Activated CD8-positive, alpha-beta memory T cell treated with anti-CD3 and anti-CD28 coated beads for 48 hours (primary cell): Measurements from ENCODE around the gene WDR70.
"Not testable (repeated sequence)": the region's sequence is repeated elsewhere in the genome, so short reads cannot be mapped to it uniquely, and the experiment has no call there.

Source experiments
- DNase-seq, 3 experiments: peaks; one replicate each; pipeline ENCODE4 v3.0.0-alpha.2; 2020; ENCODE audit warnings: low read depth in 2 of 3, low spot score in 2 of 3

The WDR70 gene

DNA sequence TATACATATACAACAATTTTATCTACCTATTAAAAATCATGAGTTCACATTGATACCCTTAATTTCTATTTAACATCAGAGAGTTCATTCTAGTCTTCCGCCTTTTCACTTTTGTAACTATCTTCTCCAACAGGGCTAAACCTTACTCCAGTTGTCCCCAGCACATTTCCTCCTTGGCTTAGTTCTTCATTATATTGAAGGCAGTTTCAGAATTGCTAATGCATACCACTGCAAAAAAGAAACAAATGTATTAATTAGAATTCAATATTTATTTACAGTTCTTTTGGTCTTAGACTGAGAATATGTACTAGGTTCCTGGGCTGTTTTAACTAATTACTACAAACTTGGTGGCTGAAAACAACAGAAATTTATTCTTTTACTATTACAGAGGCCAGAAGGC lies 132.5 kb downstream of the WDR70 start:
- DNase-seq, result no peak

DNA sequence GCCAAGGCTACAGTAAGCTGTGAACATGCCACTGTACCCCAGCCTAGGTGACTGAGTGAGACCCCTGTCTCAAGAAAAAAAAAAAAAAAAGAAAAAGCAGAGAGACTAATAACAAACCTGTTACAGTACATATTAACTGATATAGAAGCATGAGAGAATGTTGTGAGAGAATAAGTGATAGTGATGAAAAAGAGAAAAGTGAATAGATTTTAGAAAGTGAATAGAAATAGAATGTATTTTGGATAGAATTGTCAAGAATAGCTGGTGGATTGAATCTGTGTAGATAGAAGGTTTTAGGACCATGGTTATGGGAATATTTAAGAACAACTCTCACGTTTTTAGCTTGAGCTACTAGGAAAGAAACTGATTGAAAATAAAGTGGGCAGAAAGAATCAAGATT lies 135.8 kb downstream of the WDR70 start:
- no peak for DNase-seq

DNA sequence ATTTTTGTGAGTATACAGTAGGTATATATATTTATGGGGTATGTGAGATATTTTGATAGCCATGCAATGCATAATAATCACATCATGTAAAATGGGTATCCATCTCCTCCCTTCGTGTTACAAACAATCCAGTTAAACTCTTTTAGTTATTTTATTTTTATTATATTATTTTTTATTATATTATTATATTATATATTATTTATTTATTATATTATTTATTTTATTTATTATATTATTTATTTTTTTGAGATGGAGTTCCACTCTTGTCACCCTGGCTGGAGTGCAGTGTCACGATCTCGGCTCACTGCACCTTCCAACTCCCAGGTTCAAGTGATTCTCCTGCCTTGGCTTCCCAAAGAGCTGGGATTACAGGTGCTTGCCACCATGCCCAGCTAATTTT lies 138.6 kb downstream of the WDR70 start:
- DNase-seq, result no peak

DNA sequence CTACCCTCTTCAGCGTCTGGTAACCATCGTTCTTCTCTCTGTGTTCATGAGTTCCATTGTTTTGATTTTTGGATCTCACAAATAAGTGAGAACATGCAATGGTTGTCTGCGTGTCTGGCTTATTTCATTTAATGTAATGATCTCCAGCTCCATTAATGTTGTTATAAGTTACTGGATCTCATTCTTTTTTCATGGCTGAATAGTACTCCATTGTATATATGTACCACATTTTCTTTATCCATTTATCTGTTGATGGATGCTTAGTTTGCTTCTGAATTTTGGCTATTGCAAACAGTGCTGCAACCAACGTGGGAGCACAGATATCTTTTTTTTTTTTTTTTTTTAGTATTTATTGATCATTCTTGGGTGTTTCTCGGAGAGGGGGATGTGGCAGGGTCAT lies 139.2 kb downstream of the WDR70 start:
- not testable (repeated sequence) for DNase-seq

DNA sequence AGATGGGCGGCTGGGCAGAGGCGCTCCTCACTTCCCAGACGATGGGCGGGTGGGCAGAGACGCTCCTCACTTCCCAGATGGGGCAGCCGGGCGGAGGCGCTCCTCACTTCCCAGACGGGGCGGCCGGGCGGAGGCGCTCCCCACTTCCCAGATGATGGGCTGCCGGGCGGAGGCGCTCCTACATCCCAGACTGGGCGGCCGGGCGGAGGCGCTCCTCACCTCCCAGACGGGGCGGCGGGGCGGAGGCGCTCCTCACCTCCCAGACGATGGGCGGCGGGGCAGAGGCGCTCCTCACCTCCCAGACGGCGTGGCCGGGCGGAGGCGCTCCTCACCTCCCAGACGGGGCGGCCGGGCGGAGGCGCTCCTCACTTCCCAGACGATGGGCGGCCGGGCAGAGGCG lies 140.2 kb downstream of the WDR70 start:
- DNase-seq, result no peak

DNA sequence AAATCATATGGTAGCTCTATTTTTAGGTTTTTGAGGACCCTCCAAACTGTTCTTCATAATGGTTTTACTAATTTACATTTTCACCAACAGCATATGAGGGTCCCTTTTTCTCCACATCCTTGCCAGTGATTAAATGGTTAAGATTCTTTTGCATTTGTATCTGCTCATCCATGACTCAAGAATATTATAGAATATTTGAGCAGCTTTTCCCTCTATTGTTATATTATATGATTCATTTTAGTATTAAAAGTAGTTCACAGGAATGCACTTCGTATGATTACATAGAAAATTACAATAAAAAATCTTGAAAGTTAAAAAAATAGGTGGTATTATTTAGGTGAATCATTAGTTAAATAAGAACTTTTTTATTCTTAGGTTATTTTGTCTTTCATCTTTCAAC lies 140.7 kb downstream of the WDR70 start:
- DNase-seq, result no peak

DNA sequence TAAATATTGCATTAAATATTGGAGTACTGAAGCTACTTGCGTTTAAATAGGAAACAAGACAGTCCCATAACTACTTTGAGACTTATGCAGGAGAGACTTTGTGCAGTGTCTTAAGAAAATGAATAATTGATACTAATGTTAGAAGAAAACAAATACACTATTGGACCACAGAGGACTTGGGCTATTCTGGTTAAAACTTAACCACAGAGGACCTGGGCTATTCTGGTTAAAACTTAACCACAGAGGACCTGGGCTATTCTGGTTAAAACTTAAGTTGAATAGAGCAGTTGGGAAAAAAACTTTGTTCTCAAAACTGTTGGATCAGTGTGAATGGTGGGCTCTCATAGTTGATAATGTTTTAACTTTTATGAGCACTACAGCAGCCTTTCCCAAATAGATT lies 141.7 kb downstream of the WDR70 start:
- DNase-seq, result no peak

DNA sequence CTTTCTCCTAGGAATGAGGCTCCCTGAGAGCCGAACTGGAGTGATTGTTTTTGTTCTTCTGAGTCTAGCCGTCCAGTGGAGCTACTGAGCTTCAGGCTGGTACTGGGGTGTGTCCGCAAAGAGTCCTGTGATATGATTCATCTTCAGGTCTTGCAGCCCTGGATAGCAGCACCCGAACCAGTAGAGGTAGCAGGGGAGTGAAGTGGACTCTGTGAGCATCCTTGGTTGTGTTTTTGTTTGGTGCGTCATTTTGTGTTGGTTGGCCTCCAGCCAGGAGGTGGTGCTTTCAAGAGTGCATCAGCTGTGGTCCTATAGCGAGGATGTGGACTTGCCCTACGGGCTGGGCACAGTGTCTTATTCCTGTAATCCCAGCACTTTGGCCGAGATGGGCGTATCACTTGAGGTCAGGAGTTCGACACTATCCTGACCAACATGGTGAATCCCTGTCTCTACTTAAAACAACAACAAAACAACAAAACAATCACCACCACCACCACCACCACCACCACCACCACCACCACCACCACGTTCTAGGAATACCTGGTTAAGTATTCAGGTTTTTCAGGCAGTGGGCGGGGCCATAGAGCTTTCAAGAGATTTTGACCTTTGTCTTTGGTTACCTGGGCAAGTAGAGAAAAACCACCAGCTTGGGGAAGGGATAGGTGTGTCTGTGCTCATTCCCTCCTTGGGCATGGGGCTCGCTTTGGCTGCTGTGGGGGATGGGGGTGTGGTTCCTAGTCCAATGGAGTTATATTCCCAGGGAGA lies 154.0 kb downstream of the WDR70 start:
- DNase-seq, result no peak

DNA sequence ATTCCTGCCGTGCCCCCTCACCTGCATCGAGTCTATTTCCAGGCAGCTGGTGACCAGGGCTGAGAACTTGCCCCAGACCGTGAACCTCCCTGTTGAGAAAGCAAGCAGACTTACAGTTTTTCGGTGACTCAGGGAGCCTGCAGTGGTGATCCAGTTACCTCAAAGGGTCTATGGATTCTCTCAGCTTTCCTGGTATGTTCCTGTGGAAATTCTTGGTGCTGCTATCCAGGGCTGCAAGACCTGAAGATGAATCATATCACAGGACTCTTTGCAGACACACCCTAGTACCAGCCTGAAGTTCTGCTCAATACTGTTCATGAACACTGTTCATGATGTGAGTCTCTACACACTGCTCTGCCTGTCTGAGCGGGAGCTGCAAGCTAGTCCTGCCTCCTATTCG lies 154.7 kb downstream of the WDR70 start:
- DNase-seq, result no peak

DNA sequence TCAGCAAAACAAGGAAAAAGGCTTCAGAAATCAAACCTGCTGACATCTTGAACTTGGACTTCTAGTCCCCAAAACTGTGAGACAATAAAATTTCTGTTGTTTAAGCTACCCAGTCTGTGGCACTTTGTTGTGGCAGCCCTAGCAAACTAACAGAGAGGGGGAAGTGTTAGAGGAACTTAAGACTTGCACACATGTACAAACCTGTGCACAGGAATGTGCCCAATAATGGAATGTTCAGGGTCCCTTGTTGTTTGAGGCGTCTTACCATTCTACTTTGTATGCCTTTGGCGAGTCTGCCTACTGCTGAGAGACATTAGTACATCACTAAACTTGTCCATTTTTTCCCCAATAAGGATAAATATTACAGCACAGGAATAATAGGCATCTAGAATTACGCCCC lies 160.3 kb downstream of the WDR70 start:
- no peak for DNase-seq

DNA sequence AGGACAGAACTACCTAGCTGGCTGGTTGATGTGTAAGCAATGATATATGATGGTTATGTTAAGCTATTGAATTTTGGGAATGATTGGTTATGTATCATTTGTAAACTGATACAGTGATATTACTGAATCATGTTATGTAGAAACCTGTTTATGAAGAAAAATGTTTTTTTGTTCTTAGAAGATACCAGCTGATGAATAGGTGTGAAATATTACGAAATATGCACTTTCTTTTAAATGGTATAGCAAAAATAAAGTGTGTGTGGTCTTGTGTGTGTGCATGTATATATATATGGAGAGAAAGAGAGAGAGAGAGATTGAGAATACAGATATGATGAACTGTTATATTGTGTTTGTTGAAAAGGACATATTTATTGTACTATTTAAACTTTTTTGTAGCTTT lies 164.1 kb downstream of the WDR70 start:
- DNase-seq, result no peak

DNA sequence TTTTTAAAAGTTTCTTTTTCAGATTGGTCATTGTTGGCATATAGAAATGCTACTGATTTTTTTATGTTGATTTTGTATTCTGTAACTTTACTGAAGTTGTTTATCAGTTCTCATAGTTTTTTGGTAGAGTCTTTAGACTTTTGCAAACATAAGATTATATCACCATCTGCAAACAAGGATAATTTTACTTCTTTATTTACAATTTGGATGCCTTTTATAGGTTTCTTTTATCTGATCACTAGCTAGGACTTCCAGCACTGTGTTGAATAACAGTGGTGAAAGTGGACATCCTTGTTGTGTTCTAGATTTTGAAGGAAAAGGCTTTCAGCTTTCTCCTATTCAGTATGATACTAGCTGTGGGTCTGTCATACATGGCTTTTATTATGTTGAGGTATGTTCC lies 170.3 kb downstream of the WDR70 start:
- DNase-seq, result no peak

DNA sequence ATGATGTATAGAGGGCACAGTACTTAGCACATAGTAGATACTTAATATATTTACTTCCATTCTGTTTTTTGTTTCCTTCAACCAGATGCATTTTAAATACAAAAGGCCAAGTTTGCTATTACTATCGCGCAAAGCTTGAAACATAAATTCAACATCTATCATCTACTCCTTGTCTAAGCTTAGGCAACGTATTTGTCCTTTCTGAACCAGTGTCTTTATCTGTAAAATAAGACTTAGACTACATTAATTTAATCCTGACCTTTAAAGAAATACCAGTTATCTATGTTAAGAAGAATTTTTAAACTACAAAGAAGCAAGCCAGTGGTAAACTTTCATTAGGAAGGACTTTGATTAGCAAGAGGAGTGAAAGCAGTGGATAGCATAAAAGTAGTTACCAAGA lies 173.0 kb downstream of the WDR70 start:
- DNase-seq, result no peak

DNA sequence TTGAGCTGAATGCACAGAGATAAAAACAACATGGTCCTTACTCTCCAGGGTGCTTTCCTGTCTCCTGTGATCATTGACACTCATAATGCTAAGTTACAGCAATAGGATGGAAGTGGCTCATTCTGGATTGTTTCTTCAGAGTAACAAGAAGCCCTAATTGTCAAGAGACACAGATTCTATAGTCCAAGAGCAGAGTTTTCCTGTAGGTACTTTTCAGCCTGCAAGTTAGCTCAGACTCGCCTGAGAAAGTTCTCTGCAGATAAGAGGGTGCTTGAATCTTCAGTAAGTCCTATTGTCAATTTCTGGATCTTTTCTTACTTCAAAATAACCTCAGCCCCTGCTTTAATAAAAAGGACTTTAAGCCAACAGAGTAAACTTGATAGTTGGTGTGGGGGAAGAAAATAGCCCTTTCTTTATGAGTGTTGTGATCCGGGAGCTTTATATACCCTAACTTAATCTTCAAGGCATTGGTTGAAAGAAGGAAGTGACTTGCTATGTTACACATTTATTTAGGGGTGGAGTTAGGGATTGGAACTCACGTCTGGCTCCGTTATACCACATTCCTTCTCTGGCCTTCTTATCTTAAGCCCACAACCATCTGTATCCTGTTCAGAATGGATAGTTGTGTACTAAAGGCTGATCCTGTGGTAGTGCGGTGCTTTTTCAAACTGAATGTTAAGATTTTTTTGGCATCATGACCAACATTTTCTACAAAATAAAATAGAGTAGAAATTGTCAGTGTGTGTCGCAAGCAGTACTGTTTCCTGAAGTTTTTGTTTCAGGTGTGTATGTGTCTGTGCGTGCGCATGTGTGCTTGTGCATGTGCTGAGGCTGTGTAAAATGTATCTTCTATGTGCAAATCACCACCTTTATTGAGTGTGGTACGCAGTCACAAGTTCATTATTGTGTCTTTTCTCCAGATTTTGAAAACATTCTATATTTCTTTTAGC lies 173.9 kb downstream of the WDR70 start:
- no peak for DNase-seq

DNA sequence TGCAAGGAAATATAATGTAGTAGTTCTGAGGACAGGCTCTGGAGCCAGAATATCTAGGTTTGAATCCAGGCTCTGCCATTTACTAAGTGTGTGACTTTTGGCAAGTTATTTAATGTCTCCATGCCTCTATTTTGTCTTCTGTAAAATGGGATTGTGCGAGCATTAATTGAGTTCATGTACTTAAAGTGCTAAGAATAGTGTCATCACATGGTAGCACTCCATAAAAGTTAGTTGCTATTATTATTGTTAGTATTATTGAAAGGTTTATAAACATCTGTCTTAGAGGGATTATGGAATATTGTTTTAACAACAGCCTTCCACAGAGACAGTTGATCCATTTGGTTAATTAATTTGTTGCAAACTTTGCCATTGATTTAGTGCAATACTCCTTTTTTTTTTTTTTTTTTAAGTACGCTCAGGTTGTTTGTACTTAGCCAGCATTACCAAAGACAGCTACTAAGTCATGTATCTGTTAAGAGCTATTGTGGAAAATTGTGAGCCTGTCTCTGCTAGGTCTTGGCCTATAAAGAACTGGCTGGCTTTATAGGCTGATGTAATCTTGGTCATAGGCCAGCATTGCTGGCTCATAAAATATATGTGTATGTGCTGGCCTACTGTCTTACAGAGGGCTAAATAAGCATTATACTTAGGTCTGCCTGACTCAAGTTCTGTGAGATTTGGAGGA lies 174.7 kb downstream of the WDR70 start:
- DNase-seq, result no peak

DNA sequence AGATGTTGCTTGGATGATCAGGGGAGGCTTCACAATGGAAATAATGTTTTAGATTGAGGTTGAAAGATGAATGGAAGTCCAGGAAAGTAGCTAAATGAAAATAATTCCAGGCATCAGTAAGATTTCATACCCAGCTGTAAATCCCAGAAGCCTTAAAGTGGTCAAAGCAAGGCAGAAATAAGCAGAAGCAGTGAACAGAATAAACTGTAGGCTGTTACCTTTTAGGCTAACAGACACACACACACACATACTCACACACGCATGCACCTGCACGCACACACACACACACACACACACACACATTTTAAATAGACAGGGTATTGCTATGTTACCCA lies 175.3 kb downstream of the WDR70 start:
- no peak for DNase-seq

DNA sequence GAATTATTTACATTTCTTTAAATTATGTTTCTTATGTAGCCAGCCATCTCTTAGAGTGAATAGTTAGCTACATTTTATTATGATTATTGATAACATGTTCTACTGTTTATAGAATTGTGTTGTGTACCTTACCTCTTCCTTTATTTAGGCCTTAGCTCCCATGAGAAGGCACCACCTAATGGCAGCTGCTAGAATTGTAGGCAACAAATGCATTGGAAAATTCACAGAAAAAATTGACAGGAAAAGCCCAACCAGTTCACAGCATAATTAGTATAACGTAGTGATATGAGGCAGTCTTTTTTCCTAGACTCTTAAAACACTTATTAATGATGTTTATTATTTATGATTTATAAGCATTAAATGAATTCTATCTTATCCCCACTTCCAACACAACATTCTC lies 175.8 kb downstream of the WDR70 start:
- DNase-seq, result no peak

DNA sequence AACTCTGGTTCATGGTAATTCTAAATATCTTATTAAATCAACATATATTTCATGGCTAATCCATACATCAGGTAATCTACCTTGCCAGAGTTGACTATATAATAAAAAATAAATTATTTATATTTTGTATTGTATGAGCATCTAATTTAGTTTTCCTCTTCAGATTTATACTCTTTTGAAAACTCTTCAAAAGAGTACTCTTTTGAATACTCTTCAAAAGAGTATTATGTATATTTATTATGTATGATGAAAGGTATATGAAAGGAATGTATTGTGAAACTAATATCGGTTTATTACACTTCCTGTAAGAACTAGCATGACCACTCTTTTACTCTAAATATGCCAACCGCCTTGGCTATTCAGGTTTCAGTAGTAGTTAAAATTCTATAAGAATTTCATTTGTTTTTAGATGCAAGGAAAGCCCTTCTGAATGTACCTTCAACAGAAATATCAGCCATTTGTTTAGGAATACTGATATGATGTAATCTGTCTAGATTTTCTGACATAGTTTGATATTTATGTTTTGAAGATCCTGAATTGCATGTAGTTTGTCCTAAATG lies 178.7 kb downstream of the WDR70 start:
- no peak for DNase-seq

DNA sequence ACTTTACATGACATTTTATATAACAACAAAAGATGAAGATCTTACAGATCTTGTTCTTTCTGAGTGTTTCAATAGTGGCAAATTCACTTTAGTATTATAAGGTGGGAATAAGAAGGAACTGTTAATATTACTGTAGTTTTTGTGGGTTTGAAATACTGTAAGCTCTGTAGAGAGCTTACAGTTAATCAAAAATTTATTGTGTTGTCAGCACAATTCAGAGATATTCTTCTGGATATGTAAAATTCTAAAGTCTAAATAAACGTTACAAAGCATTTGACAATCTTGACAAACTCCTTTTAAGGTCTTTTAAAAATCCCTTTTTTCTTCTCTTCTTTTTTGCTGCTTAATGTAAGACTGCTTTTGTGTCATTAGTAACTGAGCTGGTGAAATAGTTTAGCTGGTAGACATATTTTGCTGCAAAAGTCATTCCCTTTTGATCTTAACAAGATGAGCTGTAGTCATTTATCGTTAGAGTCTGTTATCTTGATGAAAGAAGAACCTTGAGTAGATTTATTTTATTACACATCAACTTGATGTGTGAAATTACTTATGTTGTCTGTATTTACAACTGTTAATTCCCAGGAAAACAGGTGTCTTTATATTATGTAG lies 186.0 kb downstream of the WDR70 start:
- DNase-seq, result no peak

DNA sequence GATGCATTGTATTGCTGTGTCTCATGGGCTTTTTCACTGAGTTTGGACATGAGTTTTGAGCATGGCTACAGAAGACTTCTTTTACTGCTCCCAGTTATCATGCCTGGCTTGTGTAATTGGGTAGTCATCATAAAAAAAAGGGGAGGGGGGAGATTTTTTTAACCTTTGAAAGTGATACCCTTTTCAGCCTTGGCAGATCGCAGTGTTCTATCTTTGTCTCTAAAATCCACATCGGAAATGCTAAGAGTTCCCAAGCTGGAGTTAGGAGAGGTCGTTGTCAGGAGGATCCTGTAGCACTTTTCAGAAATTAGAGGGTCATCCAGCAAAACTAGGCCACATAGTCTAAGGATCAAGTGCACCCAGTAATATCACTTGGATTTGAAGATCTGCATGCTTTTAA lies 188.4 kb downstream of the WDR70 start:
- no peak for DNase-seq

DNA sequence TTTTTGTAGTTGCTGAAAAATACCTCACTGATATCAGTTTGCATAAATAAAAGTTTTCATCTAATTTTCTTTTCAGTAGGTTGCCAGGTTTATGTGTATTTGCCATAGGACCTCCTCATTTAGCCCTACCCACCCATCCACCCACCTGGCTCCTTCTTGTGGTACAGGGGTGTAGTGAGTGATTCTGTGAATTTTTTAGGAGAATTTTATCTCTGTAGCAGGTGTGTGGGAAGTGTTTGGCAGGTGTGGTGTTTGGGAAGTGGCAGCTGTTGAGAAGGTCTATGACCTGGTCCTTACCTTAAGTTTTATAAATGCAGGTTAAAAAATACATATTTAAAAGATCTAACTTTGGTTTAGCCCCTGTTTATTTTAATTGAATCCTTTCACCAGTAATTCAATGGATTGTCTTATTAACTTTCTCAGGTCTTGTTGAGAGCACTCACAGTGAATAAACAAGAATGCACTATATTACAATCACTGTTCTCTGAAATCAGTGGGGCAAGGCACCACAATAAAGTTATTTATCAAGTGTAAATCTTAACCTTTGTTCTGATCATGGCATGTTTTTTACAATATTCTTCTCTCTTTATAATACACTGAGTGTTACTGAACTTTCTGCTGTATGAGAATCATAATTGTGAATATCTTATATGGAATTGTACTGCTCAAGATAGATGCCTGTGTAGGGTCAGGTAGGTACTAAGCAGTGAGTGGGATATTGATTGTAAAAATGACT lies 189.1 kb downstream of the WDR70 start:
- DNase-seq, result no peak
